WERI-Rb-1 (cell line): Measurements from ENCODE around the gene XPO6.

Experiments used
- DNase-seq: peaks from one replicate; pipeline ENCODE4 v3.0.0-alpha.2; 2020
- H3K27ac ChIP-seq: fragments of 250-450 bp; sonication (Bioruptor Pico); 2 replicates; pipeline ENCODE4 v1.5.1; 2020; ENCODE audit warnings: mild to moderate bottlenecking, moderate library complexity
- H3K27me3 ChIP-seq: fragments of 250-450 bp; sonication (Bioruptor Pico); 2 replicates; pipeline ENCODE4 v1.5.1; 2021; ENCODE audit warnings: mild to moderate bottlenecking, low read depth, moderate library complexity; ENCODE audit not compliant: insufficient read depth, severe bottlenecking
- H3K36me3 ChIP-seq: fragments of 250-450 bp; sonication (Bioruptor Pico); 2 replicates; pipeline ENCODE4 v1.5.1; 2020; ENCODE audit warnings: mild to moderate bottlenecking, moderate library complexity
- H3K4me3 ChIP-seq: 2 replicates; pipeline ENCODE4 v1.5.1; 2011; ENCODE audit warnings: low read depth, mild to moderate bottlenecking, control low read depth, low read length
- H3K9me3 ChIP-seq: fragments of 250-450 bp; sonication (Bioruptor Pico); 2 replicates; pipeline ENCODE4 v1.5.1; 2021; ENCODE audit warnings: mild to moderate bottlenecking, moderate library complexity; ENCODE audit not compliant: severe bottlenecking
- CTCF ChIP-seq: IDR thresholded peaks from 2 replicates; pipeline ENCODE4 v1.5.1; 2011; ENCODE audit warnings: low read depth, mild to moderate bottlenecking, control low read depth, inconsistent platforms, low read length

The XPO6 gene

GRCh38 chr16:28063591-28064061 lies 148.1 kb downstream of the XPO6 start, which contains the start of gene GSG1L:
GSG1L (minus strand) TSS chr16:28063714; CDS start chr16:28063424, 290 bp downstream.
- Histone ChIP-seq H3K4me3 (peak within 1 kb of the TSS; percentile 51), H3K36me3 (no peaks in the 10 kb centered on the region), H3K27me3 (no peaks in the 10 kb centered on the region), H3K9me3 (no peaks in the 10 kb centered on the region), H3K27ac (no peak within 1 kb of the TSS)
- peak; percentile 44 for DNase-seq
- TF ChIP-seq CTCF = peak; percentile 59

GRCh38 chr16:28062847-28063521 lies 148.8 kb downstream of the XPO6 start:
- no peaks in the 10 kb centered on the region for H3K36me3 ChIP-seq
- H3K4me3 ChIP-seq = peak overlapping the region; percentile 51
- no peak for DNase-seq
- no peaks in the 10 kb centered on the region for H3K9me3 ChIP-seq
- TF ChIP-seq CTCF = no peak
- H3K27me3 ChIP-seq = no peaks in the 10 kb centered on the region
- no peak overlapping the region for H3K27ac ChIP-seq

- Histone ChIP-seq H3K4me3 (peak overlapping the region; percentile 51), H3K9me3 (no peaks in the 10 kb centered on the region), H3K27me3 (no peaks in the 10 kb centered on the region), H3K36me3 (no peaks in the 10 kb centered on the region), H3K27ac (no peak overlapping the region)
- TF ChIP-seq CTCF = no peak
- peak; percentile 52 for DNase-seq
Measured at GRCh38 chr16:28062261-28062846, 149.4 kb downstream of the XPO6 start.

GRCh38 chr16:28061352-28062101 lies 150.2 kb downstream of the XPO6 start:
- no peaks in the 10 kb centered on the region for H3K36me3 ChIP-seq
- H3K4me3 ChIP-seq = no peak overlapping the region
- H3K27me3 ChIP-seq = no peaks in the 10 kb centered on the region
- no peak for DNase-seq
- no peak overlapping the region for H3K27ac ChIP-seq
- no peak for TF ChIP-seq CTCF
- H3K9me3 ChIP-seq = no peaks in the 10 kb centered on the region

- Histone ChIP-seq H3K27ac (no peak overlapping the region), H3K9me3 (no peaks in the 10 kb centered on the region), H3K27me3 (no peaks in the 10 kb centered on the region), H3K4me3 (no peak overlapping the region), H3K36me3 (no peaks in the 10 kb centered on the region)
- no peak for TF ChIP-seq CTCF
- no peak for DNase-seq
Measured at GRCh38 chr16:28059841-28060575, 151.8 kb downstream of the XPO6 start.
